Measurements from ENCODE around the gene UVRAG. TPM values are rescaled to one million over a fixed set of nuclear protein-coding genes. Genes with fewer than 3 reads are reported as not detected.

UVRAG gene
- total and polyA plus RNA-seq, 2 of the 4 experiments (the other 2 are of a cell fraction): 5.6 to 10.9 TPM

DNA sequence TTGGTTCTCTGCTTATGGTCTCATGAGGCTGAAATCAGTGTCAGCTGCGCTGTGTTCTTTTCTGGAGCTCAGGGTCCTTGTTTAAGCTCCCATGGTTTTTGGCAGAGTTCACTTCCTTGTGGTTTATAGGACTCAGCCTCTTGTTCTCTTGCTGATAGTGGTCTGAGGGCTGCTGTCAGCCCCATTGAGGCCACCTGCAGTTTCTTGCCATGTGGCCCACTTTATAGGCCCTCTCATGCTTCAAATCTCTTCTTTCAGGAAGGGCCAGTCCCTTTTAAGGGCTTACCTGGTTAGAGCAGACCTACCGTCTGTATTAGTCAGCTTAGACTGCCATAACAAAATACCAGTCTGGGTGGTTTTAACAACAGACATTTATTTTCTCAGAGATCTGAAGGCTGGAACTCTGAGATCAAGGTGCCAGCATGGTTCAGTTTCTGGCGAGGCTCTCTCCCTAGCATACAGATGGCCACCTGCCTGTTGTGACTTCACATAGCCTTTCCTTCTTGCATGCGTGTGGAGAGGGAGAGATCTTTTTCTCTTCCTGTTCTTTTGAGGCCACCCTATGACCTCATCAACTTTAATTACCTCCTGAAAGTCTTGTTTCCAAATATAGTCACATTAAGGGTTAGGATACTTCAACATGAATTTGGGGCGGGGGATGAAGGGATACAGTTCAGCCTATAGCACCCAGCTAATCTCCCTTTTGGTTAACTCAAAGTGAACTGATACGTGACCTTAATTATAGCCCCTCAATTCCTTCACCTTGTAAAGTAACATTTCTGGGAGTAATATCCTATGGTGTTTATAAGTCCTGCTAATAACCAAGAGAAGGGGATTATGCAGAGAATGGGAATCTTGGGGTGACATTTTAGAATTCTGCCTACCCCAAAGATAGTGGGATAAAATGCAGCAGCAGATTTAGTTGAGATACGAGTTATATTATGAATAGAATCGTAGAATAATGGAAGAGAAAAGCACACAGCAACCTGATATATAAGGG lies 131.8 kb downstream of the UVRAG start:
- H3K4me3 ChIP-seq (ENCODE audit: insufficient read depth, low read depth, low read length): no peak overlapping the region
- H2AK5ac ChIP-seq (ENCODE audit: low read depth, low read length): no peak overlapping the region
- in situ Hi-C loops (cut with MboI; ENCODE audit: low sequenced_read_pairs): no loop called here
- H3K4me2 ChIP-seq (ENCODE audit: low read depth, low read length): no peak overlapping the region
- no peak overlapping the region for H3K27ac ChIP-seq (ENCODE audit: insufficient read depth, low read length)
- H3K14ac ChIP-seq (replicated peaks; ENCODE audit: low read depth, low read length): no peak overlapping the region
- H3K18ac ChIP-seq (ENCODE audit: low read depth, low read length): no peak overlapping the region
- H2AFZ ChIP-seq (replicated peaks; ENCODE audit: low read length, poor library complexity): no peak overlapping the region
- dilution Hi-C loops (cut with HindIII; ENCODE audit: low sequenced_read_pairs, unreplicated experiment): no loop called here
- no peak overlapping the region for H3K23ac ChIP-seq (ENCODE audit: low read depth, low read length)
- no peak overlapping the region for H3K9ac ChIP-seq (ENCODE audit: low read depth, low read length)
- intact Hi-C loops (cut with micrococcal nuclease): no loop called here
- POLR2A ChIA-PET (ENCODE audit: unreplicated experiment): no interaction called here
- H3K27me3 ChIP-seq (ENCODE audit: control insufficient read depth, insufficient read depth, low read length): no peaks in the 10 kb centered on the region
- H3K4ac ChIP-seq (ENCODE audit: low read depth, low read length): no peak overlapping the region
- no peak overlapping the region for H2BK120ac ChIP-seq (ENCODE audit: low read depth, low read length)
- no peak overlapping the region for H2BK20ac ChIP-seq (ENCODE audit: low read depth, low read length)
- no peaks in the 10 kb centered on the region for H3K36me3 ChIP-seq (ENCODE audit: control insufficient read depth, insufficient read depth, low read length)
- H3K4me1 ChIP-seq (ENCODE audit: control insufficient read depth, insufficient read depth, low read length): 0 out of 2 replicates have a peak, but pooled peaks cover 2% of the 10 kb centered on the region
- H3K79me1 ChIP-seq (ENCODE audit: low read depth in 1 of 2, low read length in 2 of 2): peaks cover 3 to 4% of the 10 kb centered on the region in 2 experiments; a peak in 2 of 4 replicates
- H4K20me1 ChIP-seq (ENCODE audit: insufficient read depth, low read length): 0 out of 2 replicates have a peak, but pooled peaks cover 4% of the 10 kb centered on the region
- no peak overlapping the region for H4K5ac ChIP-seq (ENCODE audit: low read depth, low read length)
- CTCF ChIA-PET: interaction anchor here (1.3 kb wide), 1 partner anchor 15 kb away, joined by 3 read pairs; no protein-coding TSS in a partner anchor
- no TSS peak for BruUV-seq (replicated peaks)
- TF ChIP-seq CEBPB (IDR thresholded peaks at IDR 0.05; ENCODE audit: low read depth, low read length) (no peak), MAZ (IDR thresholded peaks at IDR 0.05; ENCODE audit: borderline replicate concordance, low read depth, low read length) (no peak), BHLHE40 (IDR thresholded peaks at IDR 0.05; ENCODE audit: low read depth, low read length) (no peak), MXI1 (IDR thresholded peaks at IDR 0.05; ENCODE audit: borderline replicate concordance, low read depth, low read length) (no peak), CHD1 (IDR thresholded peaks at IDR 0.05; ENCODE audit: low read depth, low read length) (no peak), NFE2L2 (IDR thresholded peaks at IDR 0.05; ENCODE audit: low read depth, low read length) (no peak), FOS (IDR thresholded peaks at IDR 0.05; ENCODE audit: low read depth, low read length) (no peak), POLR2A (IDR thresholded peaks at IDR 0.05; ENCODE audit: low read depth, low read length) (no peak), SMC3 (IDR thresholded peaks at IDR 0.05; ENCODE audit: low read depth, low read length) (no peak)
- no peak overlapping the region for H3K56ac ChIP-seq (ENCODE audit: extremely low read depth, insufficient read depth, low read length)
- H3K9me1 ChIP-seq (ENCODE audit: insufficient read depth, low read length): no peaks in the 10 kb centered on the region
- no peak overlapping the region for H2AK9ac ChIP-seq (replicated peaks; ENCODE audit: low read depth, low read length, poor library complexity)
- no peak overlapping the region for H2BK5ac ChIP-seq (ENCODE audit: low read depth, low read length, poor library complexity, severe bottlenecking)
- no peak overlapping the region for H2BK15ac ChIP-seq (ENCODE audit: low read depth, low read length)
- 33% methylated on average over 1 of the region's 8 CpGs; no CpG with 5 or more reads in 1 of the 2 experiments for WGBS, 2 experiments (ENCODE audit: extremely low coverage in 2 of 2, insufficient read length in 1 of 2)
- peak; percentile 24 for ATAC-seq (ENCODE audit: low read depth)
- DNase-seq: peak; percentile 60
- H4K8ac ChIP-seq (ENCODE audit: low read depth in 2 of 2, low read length in 2 of 2): no peak overlapping the region
- no peaks in the 10 kb centered on the region for H3K9me3 ChIP-seq (ENCODE audit: control insufficient read depth, insufficient read depth, low read length)
- H4K91ac ChIP-seq (ENCODE audit: insufficient read depth, low read depth, low read length): no peak overlapping the region

Data from IMR-90 (cell line).